HEK293 (cell line): ENCODE results near the gene ICE2.

ENCODE experiments used
- EGR2 ChIP-seq: fragments of 450-650 bp; formaldehyde crosslinking; IDR thresholded peaks from 2 replicates; pipeline ENCODE4 v1.5.1; 2016; ENCODE audit warnings: low read depth, missing biosample characterization, missing genetic modification characterization
- ELK4 ChIP-seq: IDR thresholded peaks from 2 replicates; pipeline ENCODE4 v1.6.1; 2011; ENCODE audit warnings: mild to moderate bottlenecking, low read depth, low read length, borderline replicate concordance
- FEZF1 ChIP-seq: fragments of 450-650 bp; formaldehyde crosslinking; IDR thresholded peaks from 2 replicates; pipeline ENCODE4 v1.5.1; 2016; ENCODE audit warnings: missing biosample characterization, missing genetic modification characterization
- KLF16 ChIP-seq: fragments of 450-650 bp; formaldehyde crosslinking; IDR thresholded peaks from 2 replicates; pipeline ENCODE4 v1.5.1; 2017; ENCODE audit warnings: missing biosample characterization, missing genetic modification characterization
- MEIS1 ChIP-seq: sonication (generic); formaldehyde crosslinking; IDR thresholded peaks from 2 replicates; pipeline ENCODE4 v1.8.1; 2022; ENCODE audit warnings: missing genetic modification reagents, mild to moderate bottlenecking, borderline replicate concordance
- PRDM6 ChIP-seq: fragments of 450-650 bp; formaldehyde crosslinking; IDR thresholded peaks from 2 replicates; pipeline ENCODE4 v1.5.1; 2017; ENCODE audit warnings: missing biosample characterization, missing genetic modification characterization
- RBAK ChIP-seq: fragments of 450-650 bp; formaldehyde crosslinking; IDR thresholded peaks from 2 replicates; pipeline ENCODE4 v1.5.1; 2016; ENCODE audit warnings: missing biosample characterization, missing genetic modification characterization
- SCRT1 ChIP-seq: fragments of 450-650 bp; formaldehyde crosslinking; IDR thresholded peaks from 2 replicates; pipeline ENCODE4 v1.5.1; 2016; ENCODE audit warnings: missing biosample characterization, missing genetic modification characterization, borderline replicate concordance
- WT1 ChIP-seq: fragments of 450-650 bp; formaldehyde crosslinking; IDR thresholded peaks from 2 replicates; pipeline ENCODE4 v1.5.1; 2016; ENCODE audit warnings: missing biosample characterization, missing genetic modification characterization
- ZBTB48 ChIP-seq: fragments of 450-650 bp; formaldehyde crosslinking; IDR thresholded peaks from 2 replicates; pipeline ENCODE4 v1.5.1; 2016; ENCODE audit warnings: missing biosample characterization, missing genetic modification characterization
- ZBTB6 ChIP-seq: fragments of 450-650 bp; formaldehyde crosslinking; IDR thresholded peaks from 2 replicates; pipeline ENCODE4 v1.5.1; 2017; ENCODE audit warnings: missing biosample characterization, missing genetic modification characterization
- ZNF184 ChIP-seq: fragments of 450-650 bp; IDR thresholded peaks from 2 replicates; pipeline ENCODE4 v1.5.1; 2018; ENCODE audit warnings: missing biosample characterization, mild to moderate bottlenecking, missing genetic modification characterization
- ZNF239 ChIP-seq: fragments of 450-650 bp; formaldehyde crosslinking; IDR thresholded peaks from 2 replicates; pipeline ENCODE4 v1.5.1; 2016; ENCODE audit warnings: missing biosample characterization, missing genetic modification characterization
- ZNF24 ChIP-seq: fragments of 450-650 bp; formaldehyde crosslinking; IDR thresholded peaks from 2 replicates; pipeline ENCODE4 v1.5.1; 2016; ENCODE audit warnings: missing biosample characterization, missing genetic modification characterization
- ZNF341 ChIP-seq: fragments of 450-650 bp; formaldehyde crosslinking; IDR thresholded peaks from 2 replicates; pipeline ENCODE4; 2016; ENCODE audit warnings: low read depth, missing biosample characterization, missing genetic modification characterization
- ZNF391 ChIP-seq: fragments of 450-650 bp; formaldehyde crosslinking; IDR thresholded peaks from 2 replicates; pipeline ENCODE4 v1.5.1; 2016; ENCODE audit warnings: low read depth, missing biosample characterization, missing genetic modification characterization, borderline replicate concordance
- ZNF404 ChIP-seq: fragments of 450-650 bp; formaldehyde crosslinking; IDR thresholded peaks from 2 replicates; pipeline ENCODE4 v1.5.1; 2017; ENCODE audit warnings: missing biosample characterization, missing genetic modification characterization
- ZNF473 ChIP-seq: fragments of 450-650 bp; formaldehyde crosslinking; IDR thresholded peaks from 2 replicates; pipeline ENCODE4 v1.5.1; 2017; ENCODE audit warnings: missing biosample characterization, missing genetic modification characterization
- ZNF548 ChIP-seq: fragments of 450-650 bp; formaldehyde crosslinking; IDR thresholded peaks from 2 replicates; pipeline ENCODE4 v1.5.1; 2016; ENCODE audit warnings: missing biosample characterization, missing genetic modification characterization
- ZNF558 ChIP-seq: fragments of 450-650 bp; formaldehyde crosslinking; IDR thresholded peaks from 2 replicates; pipeline ENCODE4 v1.5.1; 2016; ENCODE audit warnings: missing biosample characterization, missing genetic modification characterization
- ZNF654 ChIP-seq: fragments of 450-650 bp; formaldehyde crosslinking; IDR thresholded peaks from 2 replicates; pipeline ENCODE4 v1.5.1; 2016; ENCODE audit warnings: low read depth, missing biosample characterization, missing genetic modification characterization
- ZNF660 ChIP-seq: fragments of 450-650 bp; IDR thresholded peaks from 2 replicates; pipeline ENCODE4 v1.5.1; 2018; ENCODE audit warnings: missing biosample characterization, mild to moderate bottlenecking, missing genetic modification characterization
- ZNF704 ChIP-seq: fragments of 450-650 bp; formaldehyde crosslinking; IDR thresholded peaks from 2 replicates; pipeline ENCODE4 v1.5.1; 2016; ENCODE audit warnings: missing biosample characterization, missing genetic modification characterization
- ZNF768 ChIP-seq: fragments of 450-650 bp; formaldehyde crosslinking; IDR thresholded peaks from 2 replicates; pipeline ENCODE4 v1.5.1; 2018; ENCODE audit warnings: missing biosample characterization, mild to moderate bottlenecking, missing genetic modification characterization
- ZNF785 ChIP-seq: fragments of 450-650 bp; formaldehyde crosslinking; IDR thresholded peaks from 2 replicates; pipeline ENCODE4 v1.5.1; 2016; ENCODE audit warnings: missing biosample characterization, missing genetic modification characterization
- ZNF830 ChIP-seq: fragments of 450-650 bp; IDR thresholded peaks from 2 replicates; pipeline ENCODE4 v1.5.0; 2018; ENCODE audit warnings: missing biosample characterization, missing genetic modification characterization, low read depth, mild to moderate bottlenecking, moderate library complexity
- ZXDB ChIP-seq: fragments of 450-650 bp; formaldehyde crosslinking; IDR thresholded peaks from 2 replicates; pipeline ENCODE4 v1.5.1; 2016; ENCODE audit warnings: missing biosample characterization, missing genetic modification characterization
- TF ChIP-seq, protein P1 (sequence below): fragments of 450-650 bp; formaldehyde crosslinking; IDR thresholded peaks from 2 replicates; pipeline ENCODE4 v1.5.1; 2016; ENCODE audit warnings: missing biosample characterization, missing genetic modification characterization
- TF ChIP-seq, protein P2 (sequence below): fragments of 450-650 bp; formaldehyde crosslinking; IDR thresholded peaks from 2 replicates; pipeline ENCODE4 v1.5.1; 2017; ENCODE audit warnings: missing biosample characterization, mild to moderate bottlenecking, missing genetic modification characterization, moderate library complexity
- TF ChIP-seq, protein P3 (sequence below): fragments of 450-650 bp; formaldehyde crosslinking; IDR thresholded peaks from 2 replicates; pipeline ENCODE4 v1.5.1; 2016; ENCODE audit warnings: missing biosample characterization, missing genetic modification characterization

ICE2 gene

GRCh38 chr15:60392986-60393790 lies 85.8 kb downstream of the ICE2 start (continued):
- TF ChIP-seq PRDM6 (tag by site-specific recombination) (peak; percentile 60; the same call in 1 of the 2 replicates), KLF16 (tag by site-specific recombination) (no peak), ZNF654 (tag by site-specific recombination) (no peak; the same call in 1 of the 2 replicates), ZNF768 (peak; percentile 55; the same call in 1 of the 2 replicates), EGR2 (tag by site-specific recombination) (peak; percentile 80), ZNF785 (tag by site-specific recombination) (no peak), ZNF660 (tag by site-specific recombination) (peak; percentile 43; the same call in 1 of the 2 replicates), ZNF184 (tag by site-specific recombination) (no peak), ELK4 (no peak), FEZF1 (tag by site-specific recombination) (peak; percentile 73), ZNF830 (tag by site-specific recombination) (no peak), ZNF473 (tag by site-specific recombination) (no peak), ZNF341 (no peak), ZBTB48 (tag by site-specific recombination) (no peak; the same call in 1 of the 2 replicates), ZNF239 (tag by site-specific recombination) (no peak), ZNF391 (peak; percentile 47; the same call in 1 of the 2 replicates), ZNF548 (no peak), ZXDB (tag by site-specific recombination) (peak; percentile 68), ZBTB6 (tag by site-specific recombination) (no peak), SCRT1 (tag by site-specific recombination) (peak; percentile 96), ZNF404 (tag by site-specific recombination) (no peak), MEIS1 (no peak), WT1 (peak; percentile 9; the same call in 1 of the 2 replicates), ZNF558 (tag by site-specific recombination) (0 out of 2 replicates have a peak, but pooled peaks have one; percentile 26), RBAK (tag by site-specific recombination) (no peak), ZNF704 (tag by site-specific recombination) (no peak), ZNF24 (tag by site-specific recombination) (no peak)
- TF ChIP-seq, protein P1, sequence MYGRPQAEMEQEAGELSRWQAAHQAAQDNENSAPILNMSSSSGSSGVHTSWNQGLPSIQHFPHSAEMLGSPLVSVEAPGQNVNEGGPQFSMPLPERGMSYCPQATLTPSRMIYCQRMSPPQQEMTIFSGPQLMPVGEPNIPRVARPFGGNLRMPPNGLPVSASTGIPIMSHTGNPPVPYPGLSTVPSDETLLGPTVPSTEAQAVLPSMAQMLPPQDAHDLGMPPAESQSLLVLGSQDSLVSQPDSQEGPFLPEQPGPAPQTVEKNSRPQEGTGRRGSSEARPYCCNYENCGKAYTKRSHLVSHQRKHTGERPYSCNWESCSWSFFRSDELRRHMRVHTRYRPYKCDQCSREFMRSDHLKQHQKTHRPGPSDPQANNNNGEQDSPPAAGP (tag by site-specific recombination), result peak; percentile 84
- TF ChIP-seq, protein P2, sequence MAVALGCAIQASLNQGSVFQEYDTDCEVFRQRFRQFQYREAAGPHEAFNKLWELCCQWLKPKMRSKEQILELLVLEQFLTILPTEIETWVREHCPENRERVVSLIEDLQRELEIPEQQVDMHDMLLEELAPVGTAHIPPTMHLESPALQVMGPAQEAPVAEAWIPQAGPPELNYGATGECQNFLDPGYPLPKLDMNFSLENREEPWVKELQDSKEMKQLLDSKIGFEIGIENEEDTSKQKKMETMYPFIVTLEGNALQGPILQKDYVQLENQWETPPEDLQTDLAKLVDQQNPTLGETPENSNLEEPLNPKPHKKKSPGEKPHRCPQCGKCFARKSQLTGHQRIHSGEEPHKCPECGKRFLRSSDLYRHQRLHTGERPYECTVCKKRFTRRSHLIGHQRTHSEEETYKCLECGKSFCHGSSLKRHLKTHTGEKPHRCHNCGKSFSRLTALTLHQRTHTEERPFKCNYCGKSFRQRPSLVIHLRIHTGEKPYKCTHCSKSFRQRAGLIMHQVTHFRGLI, result 0 out of 2 replicates have a peak, but pooled peaks have one; percentile 26
- TF ChIP-seq, protein P3, sequence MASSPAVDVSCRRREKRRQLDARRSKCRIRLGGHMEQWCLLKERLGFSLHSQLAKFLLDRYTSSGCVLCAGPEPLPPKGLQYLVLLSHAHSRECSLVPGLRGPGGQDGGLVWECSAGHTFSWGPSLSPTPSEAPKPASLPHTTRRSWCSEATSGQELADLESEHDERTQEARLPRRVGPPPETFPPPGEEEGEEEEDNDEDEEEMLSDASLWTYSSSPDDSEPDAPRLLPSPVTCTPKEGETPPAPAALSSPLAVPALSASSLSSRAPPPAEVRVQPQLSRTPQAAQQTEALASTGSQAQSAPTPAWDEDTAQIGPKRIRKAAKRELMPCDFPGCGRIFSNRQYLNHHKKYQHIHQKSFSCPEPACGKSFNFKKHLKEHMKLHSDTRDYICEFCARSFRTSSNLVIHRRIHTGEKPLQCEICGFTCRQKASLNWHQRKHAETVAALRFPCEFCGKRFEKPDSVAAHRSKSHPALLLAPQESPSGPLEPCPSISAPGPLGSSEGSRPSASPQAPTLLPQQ (tag by site-specific recombination), result peak; percentile 69
